Panc1 (cell line): Measurements from ENCODE around the gene RSPH1.

ENCODE experiments used
- CTCF ChIP-seq: fragments of 450-650 bp; IDR thresholded peaks from 2 replicates; pipeline ENCODE4 v1.5.1; 2017; ENCODE audit warnings: mild to moderate bottlenecking
- SIN3A ChIP-seq: IDR thresholded peaks from 2 replicates; pipeline ENCODE4 v1.6.1; 2012; ENCODE audit warnings: low read depth, mild to moderate bottlenecking, low read length, moderate library complexity, borderline replicate concordance; ENCODE audit not compliant: insufficient read depth

- no peak for TF ChIP-seq SIN3A
- no peak for TF ChIP-seq CTCF
Measured at GRCh38 chr21:42513985-42514882, 18.2 kb upstream of the RSPH1 start.
